Stimulated activated CD4-positive, alpha-beta T cell treated with anti-CD3 and anti-CD28 coated beads, Interleukin-15, amount 100 ng/mL, for 24 hours (primary cell): ENCODE results near the gene POLD2.

Experiments
- DNase-seq: peaks from one replicate; pipeline ENCODE4 v3.0.0-alpha.2; 2020

POLD2 gene

DNA sequence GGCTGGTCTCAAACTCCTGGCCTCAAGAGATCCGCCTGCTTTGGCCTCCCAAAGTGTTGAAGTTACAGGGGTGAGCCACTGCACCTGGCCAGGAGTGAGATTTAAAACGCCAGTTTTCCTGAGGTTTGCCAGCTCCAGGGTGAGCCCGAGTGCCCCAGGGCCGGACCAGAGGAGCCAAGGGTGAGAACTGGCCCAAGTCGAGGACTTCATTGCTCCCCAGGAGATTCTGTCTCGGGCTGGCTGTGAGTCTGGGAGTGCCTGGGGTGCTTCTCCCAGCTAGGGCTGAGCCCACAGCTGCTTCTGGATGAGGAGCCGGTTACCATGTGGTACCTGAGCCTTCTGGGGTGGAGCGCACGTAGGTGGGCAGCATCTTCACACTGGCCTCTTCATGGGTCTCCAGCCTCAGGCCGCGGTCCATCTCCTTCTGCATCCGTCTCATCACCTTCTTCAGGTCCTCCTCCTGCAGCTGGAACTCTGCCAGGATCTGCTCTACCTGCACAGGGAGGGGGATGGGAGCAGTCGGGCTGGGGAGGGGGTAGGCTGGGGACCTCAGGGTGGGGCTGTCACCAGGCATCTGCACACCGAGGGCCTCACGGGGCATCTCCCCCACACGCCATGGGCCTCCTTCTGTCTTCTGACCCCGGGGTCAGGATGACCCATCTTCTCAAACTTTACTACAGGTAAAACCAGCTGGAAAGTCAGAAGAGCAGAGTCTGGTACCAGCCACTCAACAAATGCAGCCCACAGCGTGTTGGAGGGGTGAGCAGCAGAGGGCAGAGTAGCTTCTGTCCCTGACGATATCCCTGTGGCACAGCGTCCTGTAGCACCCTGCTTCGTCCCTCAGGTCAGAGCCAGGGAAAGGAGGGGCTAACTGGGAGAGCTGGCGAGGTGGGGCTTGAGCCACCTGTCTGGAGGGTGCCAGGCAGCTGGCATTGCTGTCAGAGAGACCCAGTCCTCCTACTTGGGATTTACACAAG lies 29.9 kb upstream of the POLD2 start:
- no peak for DNase-seq

DNA sequence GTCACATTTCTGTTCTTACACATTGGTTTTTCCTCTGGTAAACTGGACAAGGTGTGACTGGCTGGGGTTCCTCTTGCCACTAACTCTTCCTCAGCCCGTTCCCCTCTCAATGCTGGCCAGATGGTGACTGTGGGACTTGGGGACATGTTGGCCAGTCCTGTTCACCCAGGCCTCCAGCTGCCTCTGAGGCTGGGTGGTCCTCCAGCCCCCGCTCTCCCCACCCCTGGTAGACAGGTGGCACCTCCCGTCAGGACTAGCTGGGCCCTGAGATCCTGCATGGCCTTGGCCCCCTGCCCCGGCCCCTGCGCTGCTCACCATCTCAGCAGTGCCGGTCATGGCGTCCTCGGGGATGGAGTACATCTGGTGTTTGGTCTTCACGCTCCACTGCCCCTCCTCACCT lies 28.6 kb upstream of the POLD2 start:
- DNase-seq, result no peak

DNA sequence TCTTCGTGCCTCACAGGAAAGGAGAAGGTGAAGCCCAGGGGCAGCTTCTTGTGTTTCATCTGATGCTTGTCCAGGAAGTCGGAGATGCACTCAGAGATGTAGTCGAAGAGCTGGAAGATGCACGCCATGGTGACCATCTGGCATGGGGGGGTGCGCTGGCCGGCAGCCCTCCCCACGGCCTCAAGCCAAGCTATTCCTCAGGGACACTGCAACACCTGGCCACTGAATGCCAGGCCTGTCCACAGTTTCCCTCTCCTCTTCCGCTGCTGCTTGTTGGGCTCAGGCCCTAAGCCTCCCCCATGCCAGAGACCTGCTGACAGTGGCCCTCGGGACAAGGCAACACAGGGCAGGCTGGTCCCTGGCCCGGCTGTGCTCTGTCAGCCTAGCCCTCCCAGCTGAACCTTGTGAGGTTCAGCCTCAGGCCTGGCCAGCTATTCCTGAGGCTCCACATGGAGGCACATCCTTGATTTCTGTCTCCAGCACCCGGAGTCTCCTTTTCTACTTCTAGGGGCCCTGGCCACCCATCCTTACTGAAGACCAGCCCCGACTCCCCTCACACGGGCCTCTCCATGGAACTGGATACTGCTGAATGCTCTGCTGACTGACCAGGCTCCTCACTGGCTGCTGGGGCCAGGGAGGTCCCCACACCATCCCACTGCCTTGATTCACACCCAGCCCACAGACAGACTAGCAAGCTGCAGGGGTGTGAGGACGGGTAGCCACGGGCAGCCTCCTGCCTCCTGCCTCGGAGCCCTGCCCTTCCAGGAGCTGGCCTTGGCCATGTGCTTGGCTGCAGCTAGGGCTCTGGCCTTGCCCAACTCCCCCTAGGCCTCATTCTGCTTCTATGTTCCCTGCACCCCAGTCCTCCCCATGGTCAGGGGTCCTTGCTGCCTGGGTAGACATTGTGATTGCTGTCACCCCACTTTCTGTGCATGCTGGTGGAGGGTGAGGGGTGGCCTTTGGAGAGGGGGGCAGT lies 27.9 kb upstream of the POLD2 start:
- DNase-seq, result no peak

DNA sequence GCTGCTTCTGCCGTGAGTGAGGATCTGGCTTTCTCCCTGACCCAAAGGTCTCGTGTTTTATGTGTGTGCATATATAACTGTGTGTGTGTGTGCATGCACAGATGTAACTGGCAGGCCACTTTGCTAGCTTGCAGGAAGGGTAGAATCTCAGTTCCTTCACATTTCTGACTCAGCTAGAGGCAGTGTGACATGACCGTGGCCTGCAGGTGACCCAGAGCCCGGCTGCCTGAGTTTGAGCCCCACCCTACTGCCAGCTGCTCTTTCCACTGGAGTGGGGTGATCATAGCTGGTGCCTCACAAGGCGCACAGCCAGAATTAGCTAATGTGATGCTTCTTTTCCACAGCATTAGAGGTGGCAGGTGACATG lies 27.1 kb upstream of the POLD2 start:
- no peak for DNase-seq

DNA sequence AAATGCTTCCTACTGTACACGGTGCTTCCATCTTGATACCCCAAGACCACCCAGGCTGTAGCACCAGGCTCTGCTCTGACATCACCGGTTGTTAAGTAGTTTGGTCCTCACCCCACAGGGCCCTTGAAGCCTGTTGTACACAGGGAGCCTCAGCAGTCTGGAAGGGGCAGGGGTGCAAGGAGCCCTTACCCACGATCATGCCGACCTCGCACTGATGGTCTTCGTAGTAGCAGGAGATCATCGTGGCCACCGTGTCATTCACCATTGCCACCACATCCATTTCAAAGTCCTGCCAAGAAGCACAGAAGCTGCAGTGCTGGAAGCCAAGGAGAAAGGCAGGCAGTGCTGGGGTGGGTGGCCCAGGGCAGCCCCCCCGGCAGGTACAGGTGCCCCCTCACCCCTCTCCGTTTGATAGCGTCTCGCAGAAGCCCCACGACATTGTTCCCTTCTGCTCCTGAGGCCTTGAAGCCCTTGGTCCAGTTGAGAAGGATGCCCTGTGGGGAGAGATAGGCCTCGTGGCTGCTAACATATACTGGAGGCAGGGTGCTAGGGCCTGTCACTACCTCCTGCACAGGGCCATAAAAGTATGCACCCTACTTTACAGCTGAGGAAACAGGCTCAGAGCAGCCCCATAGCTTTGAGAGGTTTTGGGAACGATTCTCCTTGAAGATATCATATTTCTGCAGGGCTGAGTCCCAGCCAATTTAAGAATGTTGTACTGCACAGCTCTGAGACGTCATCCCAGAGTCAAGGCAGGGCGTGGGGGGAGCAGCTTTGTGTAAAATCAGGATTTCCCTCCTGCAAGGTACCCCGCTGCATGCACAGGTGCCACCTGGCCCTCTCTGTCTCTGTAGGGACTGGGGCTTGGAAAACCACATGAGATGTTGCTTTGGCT lies 26.5 kb upstream of the POLD2 start:
- no peak for DNase-seq

DNA sequence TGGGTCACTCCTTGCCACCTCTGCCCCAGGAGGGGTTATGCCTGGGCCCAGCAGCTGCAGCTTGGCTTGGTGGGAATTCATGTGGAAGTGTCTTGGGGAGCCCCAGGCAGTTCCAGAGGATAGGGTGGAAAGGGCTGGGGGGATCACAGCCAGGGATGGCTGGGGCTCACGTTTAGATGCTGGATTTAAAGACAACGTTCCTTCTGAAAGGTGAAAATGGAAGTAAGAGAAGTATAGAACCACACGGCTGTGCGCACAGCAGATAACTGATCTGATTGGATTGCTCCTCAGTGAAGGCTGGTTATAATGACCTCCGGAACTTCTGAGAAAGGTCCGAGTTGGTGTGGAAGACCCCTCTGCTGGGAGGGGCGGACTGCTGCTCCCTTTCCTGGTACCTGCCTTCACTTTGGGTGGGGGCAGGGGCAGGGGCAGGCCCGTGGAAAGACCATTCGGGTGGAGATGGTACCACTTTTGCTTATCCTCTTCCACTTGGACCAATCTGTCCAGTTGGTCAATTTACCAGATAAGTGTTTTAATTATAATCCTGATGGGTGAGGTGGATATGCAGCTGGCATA lies 25.7 kb upstream of the POLD2 start:
- DNase-seq, result no peak

DNA sequence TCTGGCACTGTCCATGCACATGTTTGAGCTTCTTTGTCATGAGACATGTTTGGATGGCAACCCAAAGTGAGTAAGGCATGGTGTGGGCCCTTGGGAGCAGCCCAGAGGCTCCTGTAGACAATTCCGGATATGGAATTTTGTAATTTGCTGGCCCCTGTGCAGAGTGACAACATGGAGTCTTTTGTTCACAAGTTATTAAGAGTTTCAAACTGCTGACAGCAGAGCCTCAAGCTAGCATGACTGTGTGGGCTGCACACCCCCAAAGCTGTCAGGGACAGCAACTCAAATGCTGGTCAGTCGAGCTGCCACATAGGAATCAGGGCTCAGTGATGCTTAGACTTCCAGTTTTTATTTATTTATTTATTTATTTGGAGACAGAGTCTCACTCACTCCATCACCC lies 24.8 kb upstream of the POLD2 start:
- DNase-seq, result no peak

DNA sequence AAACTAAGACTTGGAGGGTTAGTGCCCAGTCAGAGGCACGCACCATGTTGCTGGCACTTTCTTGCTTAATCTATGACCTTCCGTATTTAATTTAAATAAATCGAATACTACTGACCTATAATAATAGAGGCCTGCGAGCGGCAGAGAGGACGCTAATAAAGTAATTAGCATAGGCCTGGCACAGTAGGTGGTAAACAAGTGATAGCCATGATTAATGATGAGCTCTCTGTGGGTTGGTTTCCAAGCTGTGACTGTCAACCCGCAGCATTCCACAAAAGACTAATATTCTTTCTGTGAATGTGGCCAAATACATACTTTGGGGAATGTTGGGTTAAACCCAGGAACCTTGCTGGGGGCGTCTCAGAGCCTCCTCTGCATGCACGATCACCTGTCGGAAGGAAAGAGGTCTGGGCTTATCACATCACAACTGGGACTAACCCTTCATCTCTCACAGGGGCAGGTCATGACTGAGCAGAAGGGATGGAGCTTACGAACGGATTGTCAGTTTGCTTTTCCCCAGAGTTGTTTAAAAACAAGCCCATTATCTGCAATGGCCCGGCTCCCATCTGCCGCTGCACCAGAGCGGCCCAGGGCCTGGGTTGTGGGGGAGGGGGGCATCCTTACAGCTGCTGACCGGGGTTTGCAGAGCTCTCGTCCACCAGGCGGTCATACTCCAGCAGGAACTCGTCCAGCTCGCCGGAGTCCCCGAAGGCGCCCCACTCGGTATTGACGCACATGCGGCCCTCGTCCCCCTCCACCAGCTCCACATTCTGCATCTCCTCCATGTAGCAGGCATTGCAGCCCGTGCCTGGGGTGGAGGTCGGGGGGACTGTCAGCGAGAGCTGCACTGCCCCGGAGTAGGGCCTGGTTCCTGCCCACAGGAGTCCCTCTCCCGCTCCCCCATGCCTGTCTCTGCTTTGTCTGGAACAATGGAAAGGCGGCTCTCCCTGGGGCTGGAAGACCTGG lies 24.0 kb upstream of the POLD2 start:
- no peak for DNase-seq

DNA sequence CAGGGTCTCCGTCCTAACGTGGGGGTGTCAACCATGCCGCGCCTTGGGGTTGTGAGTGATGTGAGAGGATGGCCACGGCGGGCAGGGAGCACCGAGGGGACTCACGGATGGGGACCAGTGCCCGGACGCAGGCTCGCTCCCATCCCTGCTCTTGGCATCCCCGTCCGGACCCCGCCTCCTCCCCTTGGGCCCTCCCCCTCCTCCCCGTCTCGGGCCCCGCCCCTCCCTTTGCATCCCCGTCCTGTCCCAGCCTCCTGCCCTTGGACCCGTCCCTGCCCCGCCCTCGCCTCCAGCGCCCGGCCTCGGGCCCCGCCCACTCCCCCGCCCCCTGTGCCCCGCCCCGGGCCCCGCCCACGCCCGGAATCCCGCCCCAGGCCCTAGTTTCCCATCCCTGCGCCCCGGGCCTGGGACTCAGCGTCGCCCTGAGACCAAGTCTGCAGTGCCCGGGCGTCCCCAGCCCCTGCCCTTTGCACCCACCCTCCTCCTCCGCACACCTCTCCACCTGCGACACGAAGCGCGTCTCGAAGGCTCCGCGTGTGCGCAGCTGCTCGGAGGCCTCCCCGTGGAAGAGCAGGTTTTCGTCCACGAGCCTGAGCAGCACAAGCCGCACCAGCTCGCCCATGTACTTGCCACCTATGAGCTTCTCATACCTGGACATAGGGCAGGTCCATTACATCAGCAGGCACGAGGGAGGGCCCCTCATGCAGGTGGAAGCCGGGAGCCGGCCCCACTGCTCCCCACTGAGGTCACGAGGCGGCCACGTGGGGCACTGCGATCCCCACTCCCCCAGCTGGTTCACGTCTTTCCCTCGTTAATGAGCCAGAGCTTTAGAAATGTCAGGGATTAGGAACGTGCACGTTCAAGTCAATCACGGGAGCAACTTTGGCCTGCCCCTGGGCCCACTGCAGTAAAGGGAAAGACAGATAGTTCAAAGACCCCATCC lies 22.9 kb upstream of the POLD2 start:
- DNase-seq, result peak; percentile 81

DNA sequence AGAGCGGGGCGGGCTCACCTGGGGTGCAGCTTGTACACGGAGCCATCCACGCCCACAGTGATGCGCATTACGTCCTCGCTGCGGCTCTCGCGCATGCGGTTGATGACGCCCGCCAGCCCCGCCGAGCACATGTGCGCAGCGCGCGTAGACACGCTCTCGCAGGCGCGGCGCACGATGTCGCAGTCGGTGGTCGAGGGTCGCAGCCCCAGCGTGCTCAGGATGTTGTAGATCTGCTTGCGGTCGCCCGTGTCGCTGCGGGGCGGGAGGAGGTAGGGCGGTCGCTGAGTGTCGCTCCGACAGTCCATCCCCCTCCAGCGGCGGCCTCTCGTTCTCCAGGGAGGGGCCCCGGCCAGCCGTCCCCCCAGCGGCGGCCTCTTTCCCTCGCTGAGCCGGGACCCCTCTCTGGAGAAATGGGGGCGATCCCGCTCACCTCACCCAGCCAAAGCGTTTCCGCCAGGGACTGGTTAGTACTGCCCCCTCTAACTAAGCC lies 22.2 kb upstream of the POLD2 start:
- peak; percentile 75 for DNase-seq

DNA sequence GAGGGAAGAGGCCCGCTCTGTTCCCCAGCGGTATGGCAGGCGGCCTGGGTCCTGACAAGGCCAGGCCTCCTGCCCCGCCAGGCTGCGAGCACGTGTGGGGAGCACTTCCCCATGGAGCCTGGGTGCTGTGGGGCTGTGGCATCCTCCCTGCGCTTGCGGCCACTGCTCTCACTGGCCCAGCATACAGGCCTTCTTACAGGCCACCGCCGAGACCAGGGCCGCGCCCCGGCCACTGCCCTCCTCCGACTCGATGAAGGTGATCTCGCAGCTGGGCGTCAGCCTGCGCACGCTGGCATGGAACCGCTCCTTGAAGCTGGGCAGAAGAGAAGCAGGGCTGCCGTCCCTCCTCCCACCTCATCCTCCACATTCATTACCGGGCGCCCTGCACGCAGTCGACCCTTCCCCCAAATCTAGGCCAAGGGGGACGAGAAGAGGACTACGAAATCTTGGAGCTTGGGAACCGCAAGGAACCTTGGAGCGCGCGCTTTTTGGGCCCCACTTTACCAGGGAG lies 21.7 kb upstream of the POLD2 start:
- DNase-seq, result no peak

DNA sequence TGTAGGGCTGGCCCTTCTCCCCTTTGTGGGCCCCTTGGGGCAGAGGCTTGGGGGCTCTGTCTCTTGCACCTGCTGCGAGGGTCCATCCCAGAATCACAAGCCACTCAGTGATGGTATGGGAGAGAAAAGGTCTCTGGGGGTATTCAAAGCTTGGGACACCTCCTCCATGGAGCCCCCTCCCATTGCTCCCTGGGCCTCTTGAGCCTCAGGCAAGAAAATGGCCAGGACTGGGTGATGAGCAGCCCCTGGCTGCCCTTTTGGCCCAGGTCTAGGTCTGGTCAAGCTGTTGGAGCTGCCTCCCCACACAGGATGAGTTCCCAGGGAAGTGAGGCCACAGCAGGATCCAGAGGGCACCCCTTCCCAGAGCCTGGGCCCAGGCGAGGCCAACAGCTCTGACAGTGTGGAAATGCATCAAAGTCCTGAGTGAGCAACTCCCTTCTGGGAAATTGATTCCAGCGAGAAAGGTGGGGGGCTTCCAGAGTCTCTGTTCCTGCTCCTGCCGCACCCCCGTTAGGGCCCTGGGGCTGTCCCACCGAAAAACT lies 21.1 kb upstream of the POLD2 start:
- no peak for DNase-seq

DNA sequence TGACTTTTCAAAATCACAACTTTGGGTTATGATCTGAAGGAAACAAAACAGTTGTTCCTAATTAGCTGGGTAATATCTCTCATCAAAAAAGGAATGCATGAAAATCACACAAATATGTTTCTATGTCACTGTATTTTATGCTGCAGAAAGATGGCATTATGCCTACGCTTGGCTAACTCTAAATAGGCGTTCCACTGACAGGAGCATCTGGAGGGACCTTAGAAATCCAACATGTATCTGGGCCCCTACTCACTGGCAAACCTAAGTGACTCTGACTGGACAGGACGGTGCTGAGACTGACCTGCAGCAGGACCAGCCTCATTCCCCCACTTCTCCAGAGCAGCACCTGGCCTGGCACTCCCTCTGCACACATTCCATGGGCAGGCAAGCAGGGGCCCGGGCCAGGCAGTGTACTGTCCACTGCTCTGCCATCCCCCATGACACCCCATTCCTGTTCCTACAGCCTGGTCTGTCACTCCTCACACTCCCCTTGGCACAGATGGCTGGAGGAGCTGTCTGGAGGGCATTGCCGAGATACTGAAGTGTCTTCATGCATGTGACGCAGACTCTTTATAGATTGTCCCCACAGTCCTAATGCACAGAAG lies 20.4 kb upstream of the POLD2 start:
- no peak for DNase-seq

DNA sequence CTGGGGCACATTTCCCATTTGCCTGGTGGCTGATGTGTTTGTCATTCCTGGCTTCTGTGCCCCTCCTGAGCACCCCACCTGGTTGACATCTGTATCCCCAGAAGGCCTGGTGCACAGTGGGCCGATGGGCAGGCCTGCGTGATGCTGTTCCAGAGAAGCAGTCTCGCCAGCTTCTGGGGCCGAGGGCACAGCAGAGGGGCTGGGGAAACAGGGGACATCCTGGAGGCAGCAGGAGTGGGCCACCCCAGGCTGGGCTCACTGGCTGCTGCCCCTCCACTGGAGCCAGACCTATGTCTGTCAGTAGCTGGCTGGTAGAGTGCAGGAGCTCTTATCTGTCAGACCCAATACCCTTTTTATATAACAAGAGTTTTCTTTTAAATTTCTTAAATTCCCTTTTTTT lies 18.7 kb upstream of the POLD2 start:
- no peak for DNase-seq

DNA sequence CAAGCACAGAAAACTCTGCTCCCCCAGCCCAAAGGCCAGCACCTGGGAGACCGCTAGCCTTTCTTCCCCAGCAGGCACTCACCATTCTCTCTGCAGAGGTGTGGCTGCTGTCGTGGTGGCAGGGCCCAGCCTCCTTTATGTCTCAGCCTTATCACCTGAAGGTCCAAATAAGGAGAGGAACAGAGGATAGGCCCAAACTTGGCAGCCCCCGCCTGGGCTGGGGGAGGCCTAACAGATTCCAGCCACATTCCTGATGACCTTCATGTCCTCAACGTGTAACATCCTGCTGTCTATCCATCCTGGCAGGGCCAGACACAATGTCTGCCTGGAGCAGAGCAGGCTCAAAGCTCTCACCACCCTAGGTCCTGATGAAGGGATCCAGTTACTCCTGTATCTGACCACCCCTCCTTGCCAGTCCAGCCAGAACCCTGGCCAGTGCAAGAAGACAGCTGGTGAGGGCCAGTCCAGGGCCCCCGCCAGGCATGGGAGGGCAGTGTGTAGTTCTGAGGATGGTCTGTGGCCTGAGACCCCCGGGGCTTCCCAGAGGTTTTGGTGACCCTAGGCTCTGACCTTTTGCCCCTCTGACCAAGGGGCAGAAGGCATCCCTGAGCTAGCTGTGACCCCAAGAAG lies 18.0 kb upstream of the POLD2 start, which contains the start of gene MYL7:
Gene MYL7 (minus strand): TSS at position 112 of the 630 bp plus-strand sequence. CDS start 27 bp downstream, at position 85.
- DNase-seq, result no peak

DNA sequence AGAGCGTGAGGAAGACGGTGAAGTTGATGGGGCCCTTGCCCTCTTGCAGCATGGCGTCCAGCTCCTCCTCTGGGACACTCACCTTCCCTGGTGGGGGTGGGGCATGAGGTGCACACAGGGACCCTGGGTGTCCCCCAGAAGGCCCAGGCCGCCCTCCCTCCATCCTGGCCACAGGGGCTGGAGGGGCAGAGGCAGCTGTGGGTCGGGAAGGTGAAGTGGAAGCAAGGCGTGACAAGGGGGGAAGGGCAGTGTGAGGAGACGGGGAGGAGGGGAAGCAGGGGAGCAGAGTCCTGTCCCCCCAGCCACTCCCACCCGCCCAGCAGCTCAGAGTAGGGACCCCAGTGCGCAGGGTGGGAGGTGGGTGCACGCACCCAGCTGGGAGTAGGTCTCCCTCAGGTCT lies 17.0 kb upstream of the POLD2 start:
- DNase-seq, result no peak

DNA sequence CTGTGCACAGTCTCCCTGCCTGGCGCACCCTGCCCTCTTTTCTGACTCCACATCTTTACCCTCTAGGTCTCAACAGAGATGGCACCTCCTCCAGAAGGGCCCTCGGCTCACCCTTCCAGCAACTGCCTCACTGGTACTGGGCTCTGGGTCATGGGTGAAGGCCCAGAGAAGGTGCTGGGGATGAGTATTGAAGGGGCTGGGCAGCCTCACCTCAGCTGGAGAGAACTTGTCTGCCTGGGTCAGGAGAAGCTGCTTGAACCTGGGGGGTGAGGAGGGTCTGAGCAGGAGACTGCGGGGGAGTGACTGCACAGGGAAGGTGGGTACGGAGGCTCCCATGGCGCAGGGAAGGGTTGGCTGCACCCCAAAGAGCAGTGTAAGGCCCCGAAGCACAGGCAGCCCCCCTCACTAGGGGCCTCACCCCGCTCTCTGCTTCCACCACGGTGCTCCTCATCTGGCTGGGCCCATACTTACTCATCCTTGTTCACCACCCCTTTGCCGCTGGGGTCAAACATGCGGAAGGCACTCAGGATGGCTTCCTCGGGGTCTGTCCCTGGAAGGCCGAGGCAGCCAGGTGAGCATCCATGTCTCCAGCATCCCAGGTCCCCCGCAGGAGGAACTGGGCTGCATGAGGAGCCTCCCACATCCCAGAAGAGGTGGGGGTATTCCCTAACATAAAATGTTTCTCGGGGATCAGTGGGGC lies 16.1 kb upstream of the POLD2 start:
- DNase-seq, result no peak
